ENCODE data around the gene SERTAD4.

SERTAD4 gene

GRCh38 chr1:210223226-210223904 lies 9.2 kb upstream of the SERTAD4 start:
- Histone ChIP-seq H3K27me3 (ENCODE audit: insufficient read depth, poor library complexity, severe bottlenecking) (peaks cover 11% of the 10 kb centered on the region), H3K4me3 (replicated peaks; ENCODE audit: insufficient read depth, low read length) (no peak overlapping the region), H3K27ac (replicated peaks) (no peak overlapping the region)
- TF ChIP-seq POLR2AphosphoS5 (IDR thresholded peaks at IDR 0.05; ENCODE audit: low read depth), result no peak
- no peak for TF ChIP-seq SPI1 (IDR thresholded peaks at IDR 0.05; ENCODE audit: borderline replicate concordance, low read depth)
- no peak for TF ChIP-seq GABPA (IDR thresholded peaks at IDR 0.05; ENCODE audit: low read depth)
- no peak for TF ChIP-seq CTCF (IDR thresholded peaks at IDR 0.05; ENCODE audit: insufficient read depth, low read length)
- TF ChIP-seq REST (IDR thresholded peaks at IDR 0.05; ENCODE audit: insufficient replicate concordance, low read depth), result no peak
- no peak for DNase-seq (ENCODE audit: low read depth in 1 of 2, low spot score in 1 of 2)

- no peak for TF ChIP-seq SPI1 (IDR thresholded peaks at IDR 0.05; ENCODE audit: borderline replicate concordance, low read depth)
- TF ChIP-seq GABPA (IDR thresholded peaks at IDR 0.05; ENCODE audit: low read depth), result no peak
- no peak for TF ChIP-seq POLR2AphosphoS5 (IDR thresholded peaks at IDR 0.05; ENCODE audit: low read depth)
- TF ChIP-seq CTCF (IDR thresholded peaks at IDR 0.05; ENCODE audit: insufficient read depth, low read length), result no peak
- TF ChIP-seq REST (IDR thresholded peaks at IDR 0.05; ENCODE audit: insufficient replicate concordance, low read depth), result no peak
- H3K27me3 ChIP-seq (ENCODE audit: insufficient read depth, poor library complexity, severe bottlenecking), result peaks cover 22% of the 10 kb centered on the region
- H3K27ac ChIP-seq (replicated peaks), result no peak overlapping the region
- H3K4me3 ChIP-seq (replicated peaks; ENCODE audit: insufficient read depth, low read length), result no peak overlapping the region
- no peak for DNase-seq (ENCODE audit: low read depth in 1 of 2, low spot score in 1 of 2)
Observed at GRCh38 chr1:210228158-210228557, 4.4 kb upstream of the SERTAD4 start.

GRCh38 chr1:210230149-210230695 lies 2.4 kb upstream of the SERTAD4 start:
- Histone ChIP-seq H3K27me3 (ENCODE audit: insufficient read depth, poor library complexity, severe bottlenecking) (peaks cover 40% of the 10 kb centered on the region), H3K27ac (replicated peaks) (no peak overlapping the region), H3K4me3 (replicated peaks; ENCODE audit: insufficient read depth, low read length) (no peak overlapping the region)
- DNase-seq (ENCODE audit: low read depth in 1 of 2, low spot score in 1 of 2), result no peak
- TF ChIP-seq POLR2AphosphoS5 (IDR thresholded peaks at IDR 0.05; ENCODE audit: low read depth) (no peak), SPI1 (IDR thresholded peaks at IDR 0.05; ENCODE audit: borderline replicate concordance, low read depth) (no peak), CTCF (IDR thresholded peaks at IDR 0.05; ENCODE audit: insufficient read depth, low read length) (no peak), GABPA (IDR thresholded peaks at IDR 0.05; ENCODE audit: low read depth) (no peak), REST (IDR thresholded peaks at IDR 0.05; ENCODE audit: insufficient replicate concordance, low read depth) (no peak)
